HG02970 (cell line): Measurements from ENCODE around the gene PA2G4.

Source experiments
- ATAC-seq: cut with Tn5 transposase; IDR thresholded peaks from one replicate; pipeline ENCODE4 v1.9.1; 2021; ENCODE audit warnings: mild to moderate bottlenecking, moderate library complexity, moderate number of reproducible peaks; ENCODE audit not compliant: unreplicated experiment, low FRiP score

The PA2G4 gene

GRCh38 chr12:56162468-56163290, 58.3 kb downstream of the PA2G4 start:
- no peak for ATAC-seq
